Activated T-cell treated with anti-CD3 and anti-CD28 coated beads, Interleukin-2, amount 50 U/mL, for 4 hours (primary cell): ENCODE results near the gene LGALS8. TPM values are rescaled to one million over a fixed set of nuclear protein-coding genes. Genes with fewer than 3 reads are reported as not detected.
"Not testable (repeated sequence)": the region's sequence is repeated elsewhere in the genome, so short reads cannot be mapped to it uniquely, and the experiment has no call there.

Source experiments
- ATAC-seq, 2 donors: fragments of 200-7000 bp; cut with Tn5 transposase; one replicate each; pipeline ENCODE4 v1.10.0; 2021
- DNase-seq: peaks from one replicate; pipeline ENCODE4 v3.0.0-alpha.2; 2020
- H3K27me3 Mint-ChIP-seq: one replicate; pipeline ENCODE4 v1.8.0; 2021; ENCODE audit warnings: low read depth, mixed read lengths
- H3K36me3 Mint-ChIP-seq: one replicate; pipeline ENCODE4 v1.8.0; 2022; ENCODE audit warnings: mixed read lengths; ENCODE audit not compliant: insufficient read depth
- H3K4me1 Mint-ChIP-seq: one replicate; pipeline ENCODE4 v1.8.0; 2021; ENCODE audit warnings: low read depth, mixed read lengths
- H3K4me3 Mint-ChIP-seq: one replicate; pipeline ENCODE4 v1.8.0; 2021; ENCODE audit warnings: mild to moderate bottlenecking, moderate library complexity, mixed read lengths
- H3K9me3 Mint-ChIP-seq: one replicate; pipeline ENCODE4 v1.8.0; 2021; ENCODE audit warnings: mixed read lengths
- total RNA-seq, 3 donors: library from RNA; stranded (reverse); gene quantifications; one replicate each; pipeline ENCODE4 v1.2.1, GENCODE V29; 2021

Gene LGALS8
- total RNA-seq = 10 to 100 TPM; 59.7 to 73.2 (median 60.9) TPM

DNA sequence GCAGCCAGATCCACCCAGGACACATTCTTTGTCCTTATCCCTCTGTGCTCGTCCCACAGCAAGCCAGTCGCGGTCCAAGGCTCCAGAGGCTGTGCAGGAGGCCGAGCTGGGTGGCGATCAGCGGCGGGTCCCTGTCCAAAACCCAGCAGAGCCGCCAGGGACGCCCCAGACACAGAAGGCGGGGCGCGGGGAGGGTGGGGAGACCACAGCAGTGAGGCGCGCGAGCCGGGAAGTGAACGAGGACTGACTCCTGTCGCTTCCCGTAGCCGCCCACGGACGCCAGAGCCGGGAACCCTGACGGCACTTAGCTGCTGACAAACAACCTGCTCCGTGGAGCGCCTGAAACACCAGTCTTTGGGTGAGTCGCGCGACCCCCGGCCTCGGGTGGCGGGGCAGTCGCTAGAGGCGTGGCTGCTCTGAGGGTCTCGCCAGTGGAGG lies at the start of gene LGALS8:
LGALS8 (plus strand) TSS at position 279 of the 438 bp plus-strand sequence. CDS start 2,089 bp downstream, outside the sequence.
- H3K4me3 Mint-ChIP-seq = peak within 1 kb of the TSS; percentile 96
- ATAC-seq = peak; percentile 79 to 84
- peaks cover 14% of the 10 kb centered on the region for H3K36me3 Mint-ChIP-seq
- no peaks in the 10 kb centered on the region for H3K27me3 Mint-ChIP-seq
- peaks cover 24% of the 10 kb centered on the region for H3K4me1 Mint-ChIP-seq
- H3K9me3 Mint-ChIP-seq = no peaks in the 10 kb centered on the region
- peak; percentile 87 for DNase-seq

GRCh38 chr1:236476019-236476418 lies 47.8 kb upstream of the LGALS8 start:
- H3K36me3 Mint-ChIP-seq = no peaks in the 10 kb centered on the region
- H3K9me3 Mint-ChIP-seq = no peaks in the 10 kb centered on the region
- H3K27me3 Mint-ChIP-seq = no peaks in the 10 kb centered on the region
- no peaks in the 10 kb centered on the region for H3K4me1 Mint-ChIP-seq
- DNase-seq (no peak), ATAC-seq (no peak)
- H3K4me3 Mint-ChIP-seq = no peak overlapping the region

DNA sequence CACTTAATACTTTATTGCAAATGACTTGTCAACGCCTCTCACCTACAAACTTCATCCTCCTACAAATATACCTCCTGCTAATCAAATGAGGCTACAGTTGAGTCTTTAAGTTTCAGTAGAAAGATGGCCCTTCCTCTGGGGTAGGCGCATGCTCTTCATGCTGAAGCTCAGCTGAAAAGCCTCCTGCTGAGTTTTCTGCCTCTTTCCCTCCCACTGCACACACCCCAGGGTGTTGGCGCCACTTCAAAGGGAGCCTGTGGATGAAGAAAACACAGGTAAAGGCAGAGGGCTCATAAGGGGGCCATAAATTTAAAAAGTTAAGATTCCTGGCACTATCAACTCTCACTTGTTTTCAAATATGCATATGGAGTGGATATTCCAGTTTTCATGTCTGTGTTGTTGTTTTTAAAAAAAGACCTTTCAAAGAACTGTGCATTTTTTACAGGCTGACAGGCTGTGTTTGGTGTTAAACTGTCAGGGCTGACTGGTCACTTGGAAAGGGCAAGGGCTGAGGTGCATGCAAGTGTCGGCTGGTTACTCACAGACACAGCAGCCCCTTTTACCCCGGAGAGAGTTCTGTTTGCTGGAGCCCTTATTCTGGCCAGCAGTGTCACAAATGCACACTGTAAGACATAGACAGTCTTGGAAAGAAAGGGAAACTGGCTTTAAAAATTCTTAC lies 42.9 kb upstream of the LGALS8 start:
- Mint-ChIP-seq H3K4me1 (no peaks in the 10 kb centered on the region), H3K27me3 (no peaks in the 10 kb centered on the region), H3K4me3 (no peak overlapping the region), H3K36me3 (peaks cover 3% of the 10 kb centered on the region), H3K9me3 (no peaks in the 10 kb centered on the region)
- DNase-seq (no peak), ATAC-seq (no peak)

DNA sequence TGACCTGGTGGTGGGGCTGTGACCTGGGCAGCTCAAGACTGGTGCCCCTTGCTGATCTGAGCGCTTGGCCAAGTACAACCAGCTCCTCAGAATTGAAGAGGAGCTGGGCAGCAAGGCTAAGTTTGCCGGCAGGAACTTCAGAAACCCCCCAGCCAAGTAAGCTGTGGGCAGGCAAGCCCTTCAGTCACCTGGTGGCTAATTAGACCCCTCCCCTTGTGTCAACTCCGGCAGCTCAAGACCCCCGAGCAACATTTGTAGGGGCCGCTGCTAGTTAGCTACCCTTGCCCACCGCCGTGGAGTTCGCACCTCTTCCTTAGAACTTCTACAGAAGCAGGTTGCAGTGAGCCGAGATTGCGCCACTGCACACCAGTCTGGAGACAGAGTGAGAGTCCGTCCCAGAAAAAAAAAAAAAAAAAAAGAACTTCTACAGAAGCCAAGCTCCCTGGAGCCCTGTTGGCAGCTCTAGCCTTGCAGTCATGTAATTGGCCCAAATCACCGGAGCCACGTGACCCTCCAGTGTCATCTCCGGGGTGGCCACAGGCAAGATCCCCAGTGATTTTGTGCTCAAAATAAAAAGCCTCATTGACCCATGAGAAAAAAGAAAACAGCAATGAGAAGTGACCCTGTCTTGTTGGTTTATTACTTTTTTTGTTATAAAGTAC lies 39.3 kb upstream of the LGALS8 start:
- peaks cover 3% of the 10 kb centered on the region for H3K4me1 Mint-ChIP-seq
- H3K4me3 Mint-ChIP-seq = no peak overlapping the region
- peaks cover 3% of the 10 kb centered on the region for H3K36me3 Mint-ChIP-seq
- H3K27me3 Mint-ChIP-seq = no peaks in the 10 kb centered on the region
- H3K9me3 Mint-ChIP-seq = no peaks in the 10 kb centered on the region
- ATAC-seq (no peak), DNase-seq (no peak)

DNA sequence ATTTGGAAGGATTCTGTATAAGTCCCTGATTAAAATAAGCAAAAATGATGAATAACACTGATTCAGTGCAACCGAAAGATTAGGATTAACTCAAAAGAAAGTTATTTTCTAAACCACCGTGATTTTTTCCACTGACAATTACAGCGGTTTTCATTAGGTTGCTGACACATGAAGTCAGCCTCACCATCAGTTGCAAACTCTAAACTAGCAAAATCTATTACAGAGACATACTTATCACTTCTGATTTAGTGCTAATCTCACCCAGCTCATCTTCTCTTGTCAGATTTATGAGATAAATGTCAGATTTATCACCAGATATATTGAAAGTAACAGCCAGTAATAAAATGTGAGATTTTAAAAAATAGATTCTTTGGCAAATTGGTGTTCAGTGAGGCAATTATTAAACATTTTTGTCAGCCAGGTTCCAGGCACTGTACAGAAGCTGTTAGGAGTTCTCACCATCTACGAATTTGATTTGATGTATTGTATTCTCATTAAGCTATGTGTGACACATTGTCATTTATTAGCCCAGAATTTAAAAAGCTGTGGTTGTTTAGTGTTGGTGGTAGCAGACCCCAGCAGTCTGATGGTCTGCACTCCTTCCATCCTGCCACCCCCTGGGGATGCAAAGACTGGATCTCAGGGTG lies 37.3 kb upstream of the LGALS8 start:
- DNase-seq = no peak
- ATAC-seq = no peak
- Mint-ChIP-seq H3K36me3 (peaks cover 3% of the 10 kb centered on the region), H3K27me3 (peaks cover 10% of the 10 kb centered on the region), H3K4me3 (no peak overlapping the region), H3K4me1 (peaks cover 6% of the 10 kb centered on the region), H3K9me3 (no peaks in the 10 kb centered on the region)

DNA sequence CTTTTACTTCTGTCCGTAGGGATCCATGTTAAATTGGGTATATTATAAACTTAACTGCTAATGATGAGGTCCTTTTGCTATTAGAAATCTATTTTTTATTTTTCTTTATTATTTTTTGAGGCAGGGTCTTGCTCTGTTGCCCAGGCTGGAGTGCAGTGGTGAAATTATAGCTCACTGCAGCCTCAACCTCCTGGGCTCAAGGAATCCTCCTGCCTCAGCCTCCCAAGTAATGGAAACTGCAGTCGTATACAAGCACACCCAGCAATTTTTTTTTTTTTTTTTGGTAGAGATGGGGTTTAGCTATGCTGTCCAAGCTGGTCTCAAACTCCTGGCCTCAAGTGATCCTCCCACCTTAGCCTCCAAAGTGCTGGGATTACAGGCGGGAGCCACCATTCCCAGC lies 34.6 kb upstream of the LGALS8 start:
- H3K9me3 Mint-ChIP-seq, DNase-seq, H3K4me3 Mint-ChIP-seq, ATAC-seq, H3K36me3 Mint-ChIP-seq, H3K4me1 Mint-ChIP-seq: not testable (repeated sequence)
- peaks cover 14% of the 10 kb centered on the region for H3K27me3 Mint-ChIP-seq

- ATAC-seq = peak; percentile 52 to 57
- H3K4me1 Mint-ChIP-seq = peaks cover 6% of the 10 kb centered on the region
- no peak for DNase-seq
- H3K27me3 Mint-ChIP-seq = peaks cover 17% of the 10 kb centered on the region
- H3K36me3 Mint-ChIP-seq = no peaks in the 10 kb centered on the region
- H3K4me3 Mint-ChIP-seq = no peak overlapping the region
- no peaks in the 10 kb centered on the region for H3K9me3 Mint-ChIP-seq
These were observed 33.9 kb upstream of the LGALS8 start for GRCh38 chr1:236489710-236490377.

DNA sequence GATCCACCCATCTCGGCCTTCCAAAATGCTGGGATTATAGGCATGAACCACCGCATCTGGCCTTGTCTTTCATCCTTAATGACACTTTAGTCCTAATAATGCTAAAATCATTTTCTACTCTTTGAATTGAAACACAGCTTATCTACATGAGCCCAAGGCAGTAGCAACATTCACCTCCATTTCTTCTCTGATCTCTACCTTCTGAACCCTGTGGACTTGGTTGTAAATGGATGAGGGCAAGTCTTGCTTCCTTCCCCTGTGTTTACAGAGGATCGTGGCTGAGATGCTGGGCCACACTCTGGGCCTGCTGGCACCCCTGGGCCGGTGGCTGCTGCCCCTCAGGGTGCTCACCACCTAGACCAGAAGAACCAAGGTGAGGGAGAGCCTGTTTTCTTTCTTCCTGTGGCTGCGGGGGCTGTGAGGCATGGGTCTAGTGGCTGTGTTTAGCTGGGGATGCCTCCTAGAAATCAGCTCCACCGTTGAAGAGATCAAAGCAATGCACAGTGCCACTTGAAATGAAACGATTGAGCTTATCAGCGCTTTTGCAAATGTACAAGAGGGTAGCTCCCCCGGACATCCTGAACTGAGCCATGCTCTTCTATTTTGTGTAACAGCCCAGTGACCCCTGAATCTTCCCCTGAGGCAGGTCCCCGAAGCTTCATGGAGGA lies 32.2 kb upstream of the LGALS8 start:
- no peak for ATAC-seq
- H3K4me3 Mint-ChIP-seq = no peak overlapping the region
- H3K36me3 Mint-ChIP-seq = no peaks in the 10 kb centered on the region

GRCh38 chr1:236492378-236492777 lies 31.4 kb upstream of the LGALS8 start:
- H3K27me3 Mint-ChIP-seq = peaks cover 20% of the 10 kb centered on the region
- ATAC-seq = no peak
- peaks cover 3% of the 10 kb centered on the region for H3K4me1 Mint-ChIP-seq
- no peak for DNase-seq
- no peaks in the 10 kb centered on the region for H3K36me3 Mint-ChIP-seq
- H3K9me3 Mint-ChIP-seq = no peaks in the 10 kb centered on the region
- H3K4me3 Mint-ChIP-seq = no peak overlapping the region

More for the DNA sequence above, 32.2 kb upstream of the LGALS8 start:
- DNase-seq = no peak
- Mint-ChIP-seq H3K27me3 (peaks cover 18% of the 10 kb centered on the region), H3K4me1 (peaks cover 3% of the 10 kb centered on the region), H3K9me3 (no peaks in the 10 kb centered on the region)

GRCh38 chr1:236494082-236494481 lies 29.7 kb upstream of the LGALS8 start:
- Mint-ChIP-seq H3K27me3 (peaks cover 20% of the 10 kb centered on the region), H3K36me3 (no peaks in the 10 kb centered on the region)

DNA sequence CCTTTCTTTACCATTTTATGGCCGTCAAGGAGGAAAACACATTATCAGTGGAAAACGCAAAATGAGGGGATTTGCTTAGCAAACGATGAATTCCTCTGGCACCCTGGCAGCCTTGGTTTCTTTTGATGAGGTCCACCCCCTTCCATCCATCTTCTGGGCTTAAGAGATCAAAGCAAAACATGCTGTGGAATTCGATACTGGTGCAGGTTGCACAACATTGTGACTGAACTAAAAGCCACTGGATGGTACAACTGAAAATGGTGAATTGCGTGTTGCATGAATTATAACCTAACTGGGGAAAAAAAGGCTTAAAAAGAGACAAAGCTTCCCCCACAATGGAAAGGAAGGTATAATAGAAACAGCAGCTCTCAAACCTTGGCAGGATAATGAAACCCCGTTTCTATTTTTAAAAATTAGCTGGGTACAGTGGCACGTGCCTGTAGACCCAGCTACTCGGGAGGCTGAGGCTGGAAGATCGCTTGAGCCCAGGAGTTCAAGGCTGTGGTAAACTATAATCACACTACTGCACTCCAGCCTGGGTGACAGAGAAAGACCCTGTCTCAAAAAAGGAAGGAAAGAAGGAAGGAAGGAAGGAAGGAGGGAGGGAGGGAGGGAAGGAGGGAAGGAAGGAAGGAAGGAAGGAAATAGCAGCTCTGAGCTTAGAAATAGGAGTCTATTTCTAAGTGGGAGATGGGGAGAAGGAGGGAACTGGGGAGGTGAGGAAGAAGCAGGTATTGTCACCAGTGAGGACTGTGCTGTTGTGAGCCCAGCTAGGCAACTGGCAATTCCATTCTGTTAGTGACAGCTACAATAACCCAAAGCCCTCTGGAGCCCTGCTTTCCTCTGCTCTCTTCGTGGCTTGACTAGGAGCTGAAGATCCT lies 29.0 kb upstream of the LGALS8 start:
- no peak for DNase-seq
- peaks cover 3% of the 10 kb centered on the region for H3K4me1 Mint-ChIP-seq
- ATAC-seq = no peak
- H3K4me3 Mint-ChIP-seq = no peak overlapping the region
- H3K36me3 Mint-ChIP-seq = no peaks in the 10 kb centered on the region
- peaks cover 18% of the 10 kb centered on the region for H3K27me3 Mint-ChIP-seq
- H3K9me3 Mint-ChIP-seq = no peaks in the 10 kb centered on the region

More at GRCh38 chr1:236494082-236494481, 29.7 kb upstream of the LGALS8 start:
- Mint-ChIP-seq H3K4me3 (no peak overlapping the region), H3K4me1 (peaks cover 3% of the 10 kb centered on the region), H3K9me3 (no peaks in the 10 kb centered on the region)
- ATAC-seq (no peak), DNase-seq (no peak)

- peak in 1 of 2 donors; percentile 23 for ATAC-seq
These were observed 28.2 kb upstream of the LGALS8 start for GRCh38 chr1:236495467-236496112.

GRCh38 chr1:236497908-236498307 lies 25.9 kb upstream of the LGALS8 start:
- ATAC-seq = no peak
- H3K27me3 Mint-ChIP-seq = peaks cover 6% of the 10 kb centered on the region
- DNase-seq = no peak
- no peaks in the 10 kb centered on the region for H3K9me3 Mint-ChIP-seq
- no peaks in the 10 kb centered on the region for H3K36me3 Mint-ChIP-seq
- H3K4me1 Mint-ChIP-seq = peaks cover 7% of the 10 kb centered on the region
- H3K4me3 Mint-ChIP-seq = no peak overlapping the region

More at GRCh38 chr1:236495467-236496112, 28.2 kb upstream of the LGALS8 start:
- Mint-ChIP-seq H3K4me3 (no peak overlapping the region), H3K36me3 (no peaks in the 10 kb centered on the region), H3K4me1 (peaks cover 3% of the 10 kb centered on the region), H3K9me3 (no peaks in the 10 kb centered on the region), H3K27me3 (peaks cover 17% of the 10 kb centered on the region)
- no peak for DNase-seq
